HUDEP-2 (cell line): ENCODE results near the gene UPK1A.
"Not testable (repeated sequence)": the region's sequence is repeated elsewhere in the genome, so short reads cannot be mapped to it uniquely, and the experiment has no call there.

Experiments used
- DNase-seq, 76 experiments: peaks; one replicate each; lab custom pipeline; 2025; ENCODE audit not compliant: unreplicated experiment in 76 of 76; lab: John Stamatoyannopoulos, UW

The UPK1A gene

GRCh38 chr19:35644206-35644986 lies 21.9 kb upstream of the UPK1A start:
- peak; percentile 81 to 100 (median 99) for DNase-seq

GRCh38 chr19:35644987-35645679 lies 21.2 kb upstream of the UPK1A start:
- DNase-seq, result peak in 71 of 76 experiments; percentile 14 to 91 (median 72)

GRCh38 chr19:35645680-35646511 lies 20.4 kb upstream of the UPK1A start:
- no peak for DNase-seq

GRCh38 chr19:35648017-35648961 lies 18.0 kb upstream of the UPK1A start, which contains the start of gene COX6B1:
Gene COX6B1 (plus strand): TSS chr19:35648323. CDS start chr19:35651244, 2,921 bp downstream.
- peak in 75 of 76 experiments; percentile 70 to 99 (median 97) for DNase-seq

- DNase-seq, result no peak
Observed at GRCh38 chr19:35650581-35650980, 15.7 kb upstream of the UPK1A start.

GRCh38 chr19:35654828-35655227 lies 11.5 kb upstream of the UPK1A start:
- not testable (repeated sequence) for DNase-seq

- no peak for DNase-seq
Observed at GRCh38 chr19:35655600-35655999, 10.7 kb upstream of the UPK1A start.

- DNase-seq, result no peak
Observed at GRCh38 chr19:35656700-35657099, 9.6 kb upstream of the UPK1A start.

GRCh38 chr19:35657904-35658700 lies 8.2 kb upstream of the UPK1A start:
- DNase-seq, result no peak

GRCh38 chr19:35661995-35662340 lies 4.3 kb upstream of the UPK1A start:
- DNase-seq, result no peak

- no peak for DNase-seq
Observed at GRCh38 chr19:35663981-35664380, 2.3 kb upstream of the UPK1A start.

- no peak for DNase-seq
Observed at GRCh38 chr19:35665157-35665556, 1.2 kb upstream of the UPK1A start.

GRCh38 chr19:35665604-35666003 lies 713 bp upstream of the UPK1A start:
- no peak for DNase-seq

- no peak for DNase-seq
Observed at GRCh38 chr19:35669566-35669965, 3.2 kb downstream of the UPK1A start.

GRCh38 chr19:35669974-35670373 lies 3.7 kb downstream of the UPK1A start:
- DNase-seq, result no peak

- DNase-seq, result no peak
Observed at GRCh38 chr19:35670686-35671085, 4.4 kb downstream of the UPK1A start.

GRCh38 chr19:35671818-35672217 lies 5.5 kb downstream of the UPK1A start:
- peak in 11 of 76 experiments; percentile 8 to 49 (median 31) for DNase-seq

GRCh38 chr19:35673121-35673804 lies 6.9 kb downstream of the UPK1A start:
- peak in 14 of 76 experiments; percentile 6 to 34 (median 16) for DNase-seq
